GM13977 (cell line): ENCODE data around the gene NKD1.

ENCODE experiments used
- DNase-seq: peaks from one replicate; pipeline ENCODE4 v3.0.0; 2012; ENCODE audit warnings: low spot score
- CTCF ChIP-seq: IDR thresholded peaks from 2 replicates; pipeline ENCODE4 v1.5.1; 2012; ENCODE audit warnings: mild to moderate bottlenecking, control low read depth; ENCODE audit not compliant: insufficient read depth; ENCODE audit errors: extremely low read depth, missing control alignments
- in situ Hi-C: fragments of 300-500 bp; cut with MboI; formaldehyde crosslinking; loops from one replicate; pipeline ENCODE4 v1.12.0; 2022; ENCODE audit warnings: low sequenced_read_pairs, low pct_unique_long_range_greater_than_20kb, mixed read lengths, inconsistent platforms; ENCODE audit not compliant: unreplicated experiment

NKD1 gene

GRCh38 chr16:50550035-50550434 lies 1.8 kb downstream of the NKD1 start:
- no peak for TF ChIP-seq CTCF
- no peak for DNase-seq
- in situ Hi-C loops, result no loop called here

- DNase-seq, result no peak
- no peak for TF ChIP-seq CTCF
- in situ Hi-C loops, result no loop called here
These were observed 2.9 kb downstream of the NKD1 start for GRCh38 chr16:50550866-50551641.

- no peak for TF ChIP-seq CTCF
- in situ Hi-C loops, result no loop called here
- no peak for DNase-seq
These were observed 4.4 kb downstream of the NKD1 start for GRCh38 chr16:50552476-50553101.

- no peak for TF ChIP-seq CTCF
- DNase-seq, result no peak
- in situ Hi-C loops, result no loop called here
These were observed 5.0 kb downstream of the NKD1 start for GRCh38 chr16:50553182-50553710.

GRCh38 chr16:50553731-50554360 lies 5.7 kb downstream of the NKD1 start:
- no peak for TF ChIP-seq CTCF
- in situ Hi-C loops, result no loop called here
- DNase-seq, result no peak

GRCh38 chr16:50555269-50555875 lies 7.2 kb downstream of the NKD1 start:
- no peak for DNase-seq
- TF ChIP-seq CTCF, result no peak
- in situ Hi-C loops, result no loop called here
